Measurements from ENCODE around the gene PDXP.
A peak's percentile ranks its signal among the peaks of the same experiment; 100 is the strongest.

PDXP gene

GRCh38 chr22:37686002-37686982 lies 27.8 kb downstream of the PDXP start, which contains the start of gene NOL12:
Gene NOL12, plus strand, starts transcription at chr22:37686343. Its CDS starts 50 bp downstream, at chr22:37686393.
- ChIA-PET POLR2A (interaction anchor here (0.6 to 2.5 kb wide), 18 partner anchors 10 to 127 kb away, joined by 3 to 23 read pairs (median 4); partner anchors contain the start of genes GCAT, GGA1, LGALS1 and PDXP), CTCF (interaction anchor here (0.5 to 15.8 kb wide), 6 partner anchors 11 to 214 kb away, joined by 3 to 353 read pairs (median 3); partner anchors contain the start of gene SH3BP1)
- Histone ChIP-seq H3K27ac (ENCODE audit: extremely low read depth, low read depth, low read length) (peak within 1 kb of the TSS; percentile 81), H3K9me3 (ENCODE audit: control insufficient read depth, insufficient read depth, low read depth, low read length) (no peaks in the 10 kb centered on the region), H3K4me3 (ENCODE audit: low read depth, low read length) (peak within 1 kb of the TSS; percentile 77), H3K4me1 (ENCODE audit: control insufficient read depth, insufficient read depth, low read length) (peaks cover 2% of the 10 kb centered on the region; the same call in 1 of the 2 replicates), H3K36me3 (ENCODE audit: control insufficient read depth in 2 of 2, insufficient read depth in 1 of 2, low read length in 2 of 2) (peaks cover 0 to 32% of the 10 kb centered on the region in 2 experiments; a peak in 1 of 3 replicates)
- TF ChIP-seq ZNF777 (tag by site-specific recombination; IDR thresholded peaks at IDR 0.05; ENCODE audit: borderline replicate concordance) (peak; percentile 70; the same call in 1 of the 2 replicates), ZNF335 (tag by site-specific recombination; conservative IDR thresholded peaks at IDR 0.05) (peak; percentile 93), ZBTB1 (tag by site-specific recombination; IDR thresholded peaks at IDR 0.05) (peak; percentile 64; the same call in 1 of the 2 replicates), SP2 (tag by site-specific recombination; IDR thresholded peaks at IDR 0.05) (peak; percentile 89), OSR2 (tag by site-specific recombination; IDR thresholded peaks at IDR 0.05) (peak; percentile 72), ZNF501 (tag by site-specific recombination; IDR thresholded peaks at IDR 0.05) (peak; percentile 98), KLF8 (tag by site-specific recombination; IDR thresholded peaks at IDR 0.05) (peak; percentile 98), ZNF148 (tag by site-specific recombination; IDR thresholded peaks at IDR 0.05; ENCODE audit: borderline replicate concordance) (peak; percentile 87), ELK4 (IDR thresholded peaks at IDR 0.05; ENCODE audit: borderline replicate concordance, low read depth, low read length) (0 out of 2 replicates have a peak, but pooled peaks have one; percentile 83), GLIS1 (tag by site-specific recombination; IDR thresholded peaks at IDR 0.05) (peak; percentile 74), CTCF (tag by site-specific recombination; IDR thresholded peaks at IDR 0.05) (peak; percentile 12; the same call in 1 of the 2 replicates), KLF10 (tag by site-specific recombination; IDR thresholded peaks at IDR 0.05) (peak; percentile 90), ATF2 (tag by site-specific recombination; IDR thresholded peaks at IDR 0.05; ENCODE audit: low read depth) (peak; percentile 22; the same call in 1 of the 2 replicates), ZNF350 (tag by site-specific recombination; IDR thresholded peaks at IDR 0.05) (no peak), GLI4 (tag by site-specific recombination; IDR thresholded peaks at IDR 0.05) (peak; percentile 96; the same call in 1 of the 2 replicates), ZSCAN23 (tag by site-specific recombination; IDR thresholded peaks at IDR 0.05) (peak; percentile 93), ZNF121 (tag by site-specific recombination; IDR thresholded peaks at IDR 0.05) (peak; percentile 97), KLF7 (tag by site-specific recombination; IDR thresholded peaks at IDR 0.05; ENCODE audit: borderline replicate concordance) (peak; percentile 96), ZNF248 (tag by site-specific recombination; IDR thresholded peaks at IDR 0.05) (no peak), ZNF654 (tag by site-specific recombination; IDR thresholded peaks at IDR 0.05; ENCODE audit: low read depth) (no peak; the same call in 1 of the 2 replicates), ZNF701 (tag by site-specific recombination; IDR thresholded peaks at IDR 0.05) (no peak), ZNF600 (tag by site-specific recombination; IDR thresholded peaks at IDR 0.05) (no peak), ZBTB17 (tag by site-specific recombination; IDR thresholded peaks at IDR 0.05) (peak; percentile 95), ZNF610 (tag by site-specific recombination; IDR thresholded peaks at IDR 0.05; ENCODE audit: borderline replicate concordance) (peak; percentile 75; the same call in 1 of the 2 replicates)

Measured in HEK293 (cell line).